Breast epithelium (tissue), 3 donors: ENCODE data around the gene HBB.

Source experiments
- POLR2A ChIP-seq: fragments of 450-650 bp; IDR thresholded peaks from one replicate; pipeline ENCODE4 v1.6.1; 2016; ENCODE audit warnings: antibody characterized with exemption, mild to moderate bottlenecking, moderate library complexity
- TF ChIP-seq, protein P1 (sequence below), 3 donors: fragments of 450-650 bp; IDR thresholded peaks; one replicate each; pipeline ENCODE4 v1.5.1; 2016 to 2017; ENCODE audit warnings: antibody characterized with exemption in 3 of 3, mild to moderate bottlenecking in 3 of 3, moderate library complexity in 3 of 3

DNA sequence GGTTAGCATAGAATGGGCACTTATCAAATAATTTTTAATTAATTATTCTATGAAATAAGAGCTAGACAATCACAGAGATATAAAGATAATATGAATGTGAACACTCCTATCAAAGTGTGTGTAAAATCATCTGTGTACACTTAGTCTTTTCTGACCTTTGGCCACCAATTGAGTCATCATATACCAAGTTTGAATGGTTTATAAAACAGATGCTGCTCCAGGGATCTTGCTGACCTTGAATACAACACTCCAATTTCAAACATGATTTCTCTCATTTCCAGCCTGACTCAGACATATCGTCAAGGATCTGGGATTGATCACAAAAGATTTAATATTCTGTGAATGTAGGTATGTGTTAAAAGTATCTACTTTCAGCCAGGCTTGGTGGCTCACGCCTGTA, 23.5 kb downstream of the HBB start:
- TF ChIP-seq, protein P1, sequence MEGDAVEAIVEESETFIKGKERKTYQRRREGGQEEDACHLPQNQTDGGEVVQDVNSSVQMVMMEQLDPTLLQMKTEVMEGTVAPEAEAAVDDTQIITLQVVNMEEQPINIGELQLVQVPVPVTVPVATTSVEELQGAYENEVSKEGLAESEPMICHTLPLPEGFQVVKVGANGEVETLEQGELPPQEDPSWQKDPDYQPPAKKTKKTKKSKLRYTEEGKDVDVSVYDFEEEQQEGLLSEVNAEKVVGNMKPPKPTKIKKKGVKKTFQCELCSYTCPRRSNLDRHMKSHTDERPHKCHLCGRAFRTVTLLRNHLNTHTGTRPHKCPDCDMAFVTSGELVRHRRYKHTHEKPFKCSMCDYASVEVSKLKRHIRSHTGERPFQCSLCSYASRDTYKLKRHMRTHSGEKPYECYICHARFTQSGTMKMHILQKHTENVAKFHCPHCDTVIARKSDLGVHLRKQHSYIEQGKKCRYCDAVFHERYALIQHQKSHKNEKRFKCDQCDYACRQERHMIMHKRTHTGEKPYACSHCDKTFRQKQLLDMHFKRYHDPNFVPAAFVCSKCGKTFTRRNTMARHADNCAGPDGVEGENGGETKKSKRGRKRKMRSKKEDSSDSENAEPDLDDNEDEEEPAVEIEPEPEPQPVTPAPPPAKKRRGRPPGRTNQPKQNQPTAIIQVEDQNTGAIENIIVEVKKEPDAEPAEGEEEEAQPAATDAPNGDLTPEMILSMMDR (IDR thresholded peaks at IDR 0.05), result no peak
- TF ChIP-seq POLR2A, result no peak
